Stimulated activated CD8-positive, alpha-beta memory T cell treated with anti-CD3 and anti-CD28 coated beads, Interleukin-15, amount 100 ng/mL, for 48 hours (primary cell): ENCODE data around the gene VWC2.

Source experiments
- DNase-seq, 2 donors: peaks; one replicate each; pipeline ENCODE4 v3.0.0-alpha.2; 2020; ENCODE audit warnings: low read depth in 2 of 2

Gene VWC2

GRCh38 chr7:49773218-49773935 lies at the start of gene VWC2:
VWC2 (plus strand) TSS chr7:49773638; CDS start chr7:49775436, 1,798 bp downstream.
- no peak for DNase-seq

GRCh38 chr7:49724071-49724470 lies 49.4 kb upstream of the VWC2 start:
- DNase-seq: no peak

- DNase-seq: no peak
These were observed 41.6 kb upstream of the VWC2 start for GRCh38 chr7:49731836-49732235.

- DNase-seq: no peak
These were observed 10.8 kb upstream of the VWC2 start for GRCh38 chr7:49762666-49763065.

GRCh38 chr7:49763791-49764190 lies 9.6 kb upstream of the VWC2 start:
- DNase-seq: no peak

- DNase-seq: no peak
These were observed 6.5 kb upstream of the VWC2 start for GRCh38 chr7:49766966-49767365.

GRCh38 chr7:49767719-49768118 lies 5.7 kb upstream of the VWC2 start:
- DNase-seq: no peak

- DNase-seq: no peak
These were observed 5.2 kb upstream of the VWC2 start for GRCh38 chr7:49768254-49768653.

- DNase-seq: no peak
These were observed 4.6 kb upstream of the VWC2 start for GRCh38 chr7:49768835-49769234.

- DNase-seq: no peak
These were observed 4.1 kb upstream of the VWC2 start for GRCh38 chr7:49769285-49769857.

- DNase-seq: no peak
These were observed 2.6 kb upstream of the VWC2 start for GRCh38 chr7:49770838-49771237.

GRCh38 chr7:49771427-49772176 lies 1.8 kb upstream of the VWC2 start:
- no peak for DNase-seq

- DNase-seq: no peak
These were observed 571 bp upstream of the VWC2 start for GRCh38 chr7:49772916-49773217.

GRCh38 chr7:49773936-49774458 lies 559 bp downstream of the VWC2 start:
- no peak for DNase-seq

GRCh38 chr7:49774459-49775064 lies 1.1 kb downstream of the VWC2 start:
- no peak for DNase-seq

GRCh38 chr7:49775065-49775948 lies 1.9 kb downstream of the VWC2 start:
- DNase-seq: no peak

GRCh38 chr7:49775949-49776443 lies 2.6 kb downstream of the VWC2 start:
- no peak for DNase-seq

GRCh38 chr7:49776994-49777393 lies 3.6 kb downstream of the VWC2 start:
- no peak for DNase-seq

- DNase-seq: no peak
These were observed 5.4 kb downstream of the VWC2 start for GRCh38 chr7:49778731-49779270.

- DNase-seq: no peak
These were observed 7.5 kb downstream of the VWC2 start for GRCh38 chr7:49780953-49781352.

GRCh38 chr7:49781996-49782395 lies 8.6 kb downstream of the VWC2 start:
- no peak for DNase-seq
